GM18498 (cell line): Measurements from ENCODE around the gene ALMS1.
A peak's percentile ranks its signal among the peaks of the same experiment; 100 is the strongest.
"Not testable (repeated sequence)": the region's sequence is repeated elsewhere in the genome, so short reads cannot be mapped to it uniquely, and the experiment has no call there.

Source experiments
- ATAC-seq: cut with Tn5 transposase; IDR thresholded peaks from one replicate; pipeline ENCODE4 v1.9.1; 2021; ENCODE audit warnings: mild to moderate bottlenecking, moderate library complexity; ENCODE audit not compliant: unreplicated experiment

Gene ALMS1

DNA sequence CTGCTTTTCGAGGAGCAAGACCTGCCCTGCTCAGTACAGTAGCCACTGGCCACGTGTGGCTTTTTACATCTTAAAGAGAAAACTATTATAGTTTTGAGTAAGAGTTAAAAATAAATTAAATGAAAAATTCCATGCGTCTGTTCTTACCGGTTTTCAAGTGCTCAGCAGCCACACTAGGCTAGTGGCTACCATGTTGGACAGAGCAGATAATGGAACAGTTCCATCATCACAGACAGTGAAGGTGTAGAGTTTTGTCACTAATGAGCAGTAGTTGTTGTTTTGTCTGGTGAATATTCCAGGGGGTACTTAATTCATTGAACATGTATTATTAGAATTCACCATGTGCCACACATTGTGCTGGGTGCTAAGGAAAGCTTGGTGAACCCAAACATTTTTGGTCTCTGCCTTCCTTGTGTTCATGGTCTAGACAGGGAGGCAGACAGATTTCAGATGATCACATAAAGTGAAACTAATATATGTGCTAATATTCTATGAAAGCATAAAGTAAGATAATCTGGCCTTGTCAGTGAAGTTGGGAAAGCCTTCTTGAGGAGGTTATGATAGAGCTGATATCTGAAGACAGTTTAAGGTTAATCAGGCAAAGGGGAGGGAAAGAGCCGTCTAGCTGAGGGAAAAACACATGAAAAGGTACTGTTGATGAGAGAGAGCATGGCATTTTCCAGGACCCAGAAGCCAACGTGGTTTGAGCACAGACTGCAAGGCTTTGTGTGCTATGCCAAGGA lies 1.4 kb downstream of the ALMS1 start:
- ATAC-seq: no peak

- no peak for ATAC-seq
These were observed 16.9 kb downstream of the ALMS1 start for GRCh38 chr2:73402386-73403103.

- ATAC-seq: no peak
These were observed 17.6 kb downstream of the ALMS1 start for GRCh38 chr2:73403237-73403636.

DNA sequence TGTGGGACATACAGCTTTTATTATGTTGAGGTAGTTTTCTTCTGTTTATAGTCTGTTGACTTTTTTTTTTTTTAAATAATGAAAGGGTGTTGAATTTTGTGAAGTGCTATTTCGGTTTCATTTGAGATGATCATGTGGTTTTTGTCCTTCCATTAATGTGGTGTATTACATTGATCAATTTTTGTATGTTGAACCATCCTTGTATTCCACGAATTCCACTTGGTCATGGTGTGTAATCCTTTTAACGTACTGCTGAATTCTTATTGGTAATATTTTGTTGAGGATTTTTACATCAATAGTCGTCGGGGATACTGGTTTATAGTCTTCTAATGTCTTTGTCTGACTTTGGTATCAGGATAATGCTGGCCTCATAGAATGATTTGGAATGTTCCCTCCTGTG lies 18.8 kb downstream of the ALMS1 start:
- ATAC-seq: no peak

DNA sequence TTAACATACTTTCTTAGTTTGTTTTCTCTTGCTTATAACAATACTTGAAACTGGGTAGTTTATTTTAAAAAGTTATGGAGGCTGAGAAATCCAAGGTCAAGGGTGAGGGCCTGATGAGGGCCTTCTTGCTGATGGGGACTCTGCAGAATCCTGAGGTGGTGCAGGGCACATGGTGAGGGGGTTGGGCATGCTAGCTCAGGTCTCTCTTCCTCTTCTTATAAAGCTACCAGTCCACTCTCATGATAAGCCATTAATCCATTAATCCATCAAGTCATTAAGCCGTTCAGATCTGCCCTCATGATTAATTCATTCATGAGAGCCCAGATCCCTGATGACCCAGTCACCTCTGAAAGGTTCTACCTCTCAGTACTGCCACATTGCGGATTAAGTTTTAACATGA lies 21.4 kb downstream of the ALMS1 start:
- ATAC-seq: no peak

DNA sequence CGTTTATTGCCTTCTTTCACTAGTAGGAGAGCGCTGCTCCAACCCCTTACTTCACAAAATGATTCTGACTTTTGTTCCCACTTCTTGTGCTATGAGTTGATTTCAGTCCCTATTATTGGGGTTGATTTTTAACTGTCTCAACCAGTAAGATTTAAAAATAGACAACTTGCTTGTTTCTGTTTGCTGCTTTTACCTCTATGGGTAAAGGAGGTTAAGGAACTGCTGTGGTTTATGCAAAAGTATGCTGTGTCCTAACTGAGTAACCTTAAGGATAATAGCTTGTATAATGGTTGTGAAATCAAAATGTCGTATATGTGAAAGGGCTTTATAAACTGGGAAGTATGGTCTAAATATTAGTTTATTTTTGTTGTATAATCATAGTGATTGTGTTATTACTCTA lies 22.6 kb downstream of the ALMS1 start:
- peak; percentile 89 for ATAC-seq

- ATAC-seq: no peak
These were observed 29.1 kb downstream of the ALMS1 start for GRCh38 chr2:73414696-73415095.

DNA sequence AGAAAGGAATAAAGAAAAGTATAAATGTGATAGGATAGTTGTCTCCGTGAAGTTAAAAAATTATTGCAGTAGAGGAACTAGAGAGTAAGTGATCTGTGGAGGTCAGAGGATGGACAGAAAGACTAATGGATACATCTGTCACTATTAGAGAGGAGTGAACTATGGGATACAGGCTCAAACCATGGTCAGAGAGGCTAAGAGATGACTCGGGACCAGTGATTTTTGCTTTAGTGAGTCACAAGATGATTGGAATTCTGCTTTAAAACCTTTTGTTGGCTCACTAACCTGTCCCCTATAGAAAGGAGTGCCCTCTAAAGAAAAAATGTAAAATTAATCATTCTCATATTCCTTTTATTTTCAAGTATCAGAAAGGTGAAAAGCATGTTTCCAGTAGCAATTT lies 30.3 kb downstream of the ALMS1 start:
- ATAC-seq: no peak

DNA sequence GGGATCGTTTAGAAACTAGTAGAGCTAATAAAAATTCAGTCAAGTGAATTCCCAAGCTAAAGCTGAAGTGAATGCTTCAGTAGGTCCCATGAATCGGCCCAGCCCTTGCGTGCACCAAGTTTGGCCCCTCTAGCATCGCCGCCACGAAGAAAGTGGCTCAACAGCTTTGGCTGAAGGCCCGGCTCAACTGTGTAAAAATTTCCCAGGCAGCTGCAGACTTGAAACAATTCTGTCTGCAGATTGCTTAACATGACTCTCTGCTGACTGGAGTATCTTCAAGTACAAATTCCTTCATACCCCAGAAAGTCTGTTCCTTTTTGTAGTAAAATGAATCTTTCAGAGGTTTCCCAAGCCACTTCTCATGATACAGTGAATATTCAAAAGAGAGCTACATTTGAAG lies 32.7 kb downstream of the ALMS1 start:
- no peak for ATAC-seq

- no peak for ATAC-seq
These were observed 38.3 kb downstream of the ALMS1 start for GRCh38 chr2:73423913-73424312.

DNA sequence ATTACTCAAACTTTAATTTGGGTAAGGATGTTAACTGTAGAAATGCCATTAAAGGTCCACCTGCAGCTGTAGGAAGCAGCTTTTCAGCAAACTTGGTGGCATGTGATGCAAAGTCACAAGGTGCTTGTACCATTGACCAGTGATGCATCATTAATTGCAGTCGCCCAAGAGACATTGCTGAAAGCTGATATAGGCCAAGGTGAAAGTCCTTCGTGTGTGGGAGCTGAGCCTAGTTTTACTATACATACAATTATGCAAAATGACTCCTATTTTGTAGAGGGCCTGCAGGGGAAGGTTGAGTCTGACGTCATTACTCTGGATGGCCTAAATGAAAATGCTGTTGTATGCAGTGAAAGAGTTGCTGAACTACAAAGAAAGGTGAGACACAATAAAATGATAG lies 40.5 kb downstream of the ALMS1 start:
- ATAC-seq: no peak

DNA sequence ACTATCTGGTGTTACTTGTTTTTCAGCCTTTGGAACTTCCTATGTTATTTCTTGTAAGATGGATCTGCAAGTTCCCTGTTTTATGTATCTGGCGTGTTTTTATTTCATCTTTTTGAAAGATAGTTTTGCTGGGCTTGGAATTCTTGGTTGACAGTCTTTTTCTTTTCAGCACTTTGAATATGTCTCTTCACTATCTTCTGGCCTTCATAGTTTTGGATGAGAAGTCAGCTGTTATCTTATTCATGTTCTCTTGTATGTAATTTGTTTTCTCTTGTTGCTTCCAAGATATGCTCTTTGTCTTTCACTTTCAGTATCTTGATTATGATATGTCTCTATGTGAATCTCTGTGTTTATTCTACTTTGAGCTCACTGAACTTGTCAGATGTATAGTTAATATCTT lies 50.4 kb downstream of the ALMS1 start:
- ATAC-seq: no peak

GRCh38 chr2:73444202-73444601 lies 58.6 kb downstream of the ALMS1 start:
- no peak for ATAC-seq

DNA sequence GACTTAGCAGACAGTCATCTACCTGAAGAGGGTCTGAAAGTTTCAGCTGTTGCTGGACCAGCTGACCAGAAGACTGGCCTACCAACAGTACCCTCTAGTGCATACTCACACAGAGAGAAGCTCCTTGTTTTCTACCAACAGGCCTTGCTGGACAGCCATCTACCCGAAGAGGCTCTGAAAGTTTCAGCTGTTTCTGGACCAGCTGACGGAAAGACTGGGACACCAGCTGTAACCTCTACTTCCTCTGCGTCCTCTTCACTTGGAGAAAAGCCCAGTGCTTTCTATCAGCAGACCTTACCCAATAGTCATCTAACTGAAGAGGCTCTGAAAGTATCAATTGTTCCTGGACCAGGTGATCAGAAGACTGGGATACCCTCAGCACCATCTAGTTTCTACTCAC lies 63.2 kb downstream of the ALMS1 start:
- no peak for ATAC-seq

DNA sequence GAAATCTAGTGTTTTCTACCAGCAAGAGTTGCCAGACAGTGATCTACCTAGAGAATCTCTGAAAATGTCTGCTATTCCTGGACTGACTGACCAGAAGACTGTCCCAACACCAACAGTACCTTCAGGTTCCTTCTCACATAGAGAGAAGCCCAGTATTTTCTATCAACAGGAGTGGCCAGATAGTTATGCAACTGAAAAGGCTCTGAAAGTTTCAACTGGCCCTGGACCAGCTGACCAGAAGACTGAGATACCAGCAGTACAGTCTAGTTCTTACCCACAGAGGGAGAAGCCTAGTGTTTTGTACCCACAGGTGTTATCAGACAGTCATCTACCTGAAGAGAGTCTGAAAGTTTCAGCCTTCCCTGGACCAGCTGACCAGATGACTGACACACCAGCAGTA lies 63.8 kb downstream of the ALMS1 start:
- ATAC-seq: no peak

DNA sequence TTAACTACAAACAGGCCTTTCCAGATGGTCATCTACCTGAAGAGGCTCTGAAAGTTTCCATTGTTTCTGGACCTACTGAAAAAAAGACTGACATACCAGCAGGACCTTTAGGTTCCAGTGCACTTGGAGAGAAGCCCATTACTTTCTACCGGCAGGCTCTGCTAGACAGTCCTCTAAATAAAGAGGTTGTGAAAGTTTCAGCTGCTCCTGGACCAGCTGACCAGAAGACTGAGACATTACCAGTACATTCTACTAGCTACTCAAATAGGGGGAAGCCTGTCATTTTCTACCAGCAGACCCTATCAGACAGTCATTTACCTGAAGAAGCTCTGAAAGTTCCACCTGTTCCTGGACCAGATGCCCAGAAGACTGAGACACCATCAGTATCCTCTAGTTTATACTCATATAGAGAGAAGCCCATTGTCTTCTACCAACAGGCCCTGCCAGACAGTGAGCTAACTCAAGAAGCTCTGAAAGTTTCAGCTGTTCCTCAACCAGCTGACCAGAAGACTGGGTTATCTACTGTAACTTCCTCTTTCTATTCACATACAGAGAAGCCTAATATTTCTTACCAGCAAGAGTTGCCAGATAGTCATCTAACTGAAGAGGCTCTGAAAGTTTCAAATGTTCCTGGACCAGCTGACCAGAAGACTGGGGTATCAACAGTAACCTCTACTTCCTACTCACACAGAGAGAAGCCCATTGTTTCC lies 65.8 kb downstream of the ALMS1 start:
- peak; percentile 94 for ATAC-seq

DNA sequence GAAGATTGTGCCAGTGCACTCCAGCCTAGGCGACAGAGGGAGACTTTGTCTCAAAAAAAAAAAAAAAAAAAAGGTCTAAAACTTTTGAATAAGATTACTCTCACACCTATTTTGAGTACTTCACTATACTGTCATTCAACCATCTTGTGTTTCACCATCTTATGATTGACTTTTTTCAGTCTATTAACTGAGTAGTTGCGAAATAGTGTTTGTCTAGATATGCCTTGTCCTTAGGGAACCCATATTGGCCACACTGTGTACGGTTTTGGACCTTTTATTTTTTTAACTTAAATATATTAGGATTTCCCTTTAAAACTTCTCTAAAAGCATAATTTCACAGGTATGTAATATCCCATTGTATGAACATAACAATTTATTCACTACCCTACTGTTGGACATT lies 72.3 kb downstream of the ALMS1 start:
- no peak for ATAC-seq

GRCh38 chr2:73462388-73462787 lies 76.8 kb downstream of the ALMS1 start:
- ATAC-seq: not testable (repeated sequence)

DNA sequence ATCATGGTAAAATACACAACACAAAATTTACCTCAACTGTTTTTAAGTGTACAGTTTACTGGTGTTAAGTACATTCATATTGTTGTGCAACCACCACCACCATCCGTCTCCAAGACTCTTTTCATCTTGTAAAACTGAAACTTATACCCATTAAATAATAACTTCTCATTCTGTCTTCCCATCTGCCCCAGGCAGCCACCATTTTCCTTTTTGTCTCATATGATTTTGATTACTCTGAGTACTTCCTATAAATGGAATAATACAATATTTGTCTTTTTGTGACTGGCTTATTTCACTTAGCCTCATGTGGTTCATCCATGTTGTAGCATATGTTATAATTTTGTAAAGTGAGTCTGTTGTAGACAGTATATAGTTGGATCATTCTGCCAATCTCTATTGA lies 82.7 kb downstream of the ALMS1 start:
- no peak for ATAC-seq

GRCh38 chr2:73483874-73484273 lies 98.2 kb downstream of the ALMS1 start:
- ATAC-seq: not testable (repeated sequence)

GRCh38 chr2:73487112-73487657 lies 101.5 kb downstream of the ALMS1 start:
- ATAC-seq: no peak

DNA sequence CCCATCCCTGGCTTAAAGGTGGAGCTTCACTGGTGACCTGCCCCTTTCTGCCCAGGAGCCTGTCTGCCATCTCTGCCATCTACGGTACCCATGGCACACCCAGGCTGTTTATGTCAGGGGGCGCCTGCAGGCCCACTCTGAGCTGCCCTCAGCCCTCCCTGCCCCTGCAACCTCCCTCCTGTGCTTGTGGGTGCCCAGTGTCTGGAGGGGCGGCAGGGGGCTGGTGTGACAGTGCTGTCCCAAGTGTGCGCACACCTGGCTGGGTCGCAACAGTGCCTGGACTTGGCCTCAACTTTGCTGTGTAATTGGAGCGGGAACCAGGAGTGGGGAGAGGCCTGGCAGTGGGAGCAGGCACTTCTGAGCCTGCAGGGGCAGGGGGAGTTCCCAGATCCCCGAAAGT lies 102.4 kb downstream of the ALMS1 start:
- no peak for ATAC-seq
